Calu3 (cell line): ENCODE measurements around the gene DPY19L3. TPM values are rescaled to one million over a fixed set of nuclear protein-coding genes. Genes with fewer than 3 reads are reported as not detected.

Experiments
- BruUV-seq: library from RNA; stranded (reverse); fragments of 400-500 nt; replicated peaks from 2 replicates; lab custom pipeline; 2021; lab: Mats Ljungman, UMichigan
- CTCF ChIA-PET: fragments of 300-600 bp; sonication (Branson Sonifier 250); formaldehyde crosslinking; loops from one replicate; lab custom pipeline; 2022; ENCODE audit warnings: antibody characterized with exemption; lab: Charles Lee
- DNase-seq: peaks from one replicate; pipeline ENCODE4 v3.0.0; 2022
- H3K27ac Mint-ChIP-seq: one replicate; pipeline ENCODE4 v1.8.0; 2022; ENCODE audit warnings: mixed read lengths; ENCODE audit not compliant: unreplicated experiment
- H3K27me3 Mint-ChIP-seq: one replicate; pipeline ENCODE4 v1.8.0; 2022; ENCODE audit warnings: mixed read lengths; ENCODE audit not compliant: unreplicated experiment
- H3K36me3 Mint-ChIP-seq: one replicate; pipeline ENCODE4 v1.8.0; 2022; ENCODE audit warnings: mild to moderate bottlenecking, moderate library complexity, mixed read lengths; ENCODE audit not compliant: insufficient read depth, unreplicated experiment
- H3K4me1 Mint-ChIP-seq: one replicate; pipeline ENCODE4 v1.8.0; 2022; ENCODE audit warnings: mild to moderate bottlenecking, low read depth, mixed read lengths; ENCODE audit not compliant: unreplicated experiment
- H3K4me3 Mint-ChIP-seq: one replicate; pipeline ENCODE4 v1.8.0; 2022; ENCODE audit warnings: mild to moderate bottlenecking, low read depth, moderate library complexity, mixed read lengths; ENCODE audit not compliant: unreplicated experiment
- H3K9me3 Mint-ChIP-seq: one replicate; pipeline ENCODE4 v1.8.0; 2022; ENCODE audit warnings: low read depth, mixed read lengths; ENCODE audit not compliant: unreplicated experiment
- CTCF ChIP-seq: fragments of 200-600 bp; IDR thresholded peaks from one replicate; pipeline ENCODE4 v1.8.0; 2022; ENCODE audit warnings: antibody characterized with exemption; ENCODE audit not compliant: unreplicated experiment
- intact Hi-C: fragments of 100-400 bp; cut with micrococcal nuclease; formaldehyde crosslinking; loops from one replicate; pipeline ENCODE4 v1.10.0; 2022; ENCODE audit not compliant: unreplicated experiment
- total RNA-seq: library from RNA; stranded (reverse); gene quantifications from 2 replicates; pipeline ENCODE4 v1.2.3, GENCODE V29; 2022

Gene DPY19L3
- total RNA-seq, 1 experiment from 2014 or later = 29.4 TPM

- H3K27me3 Mint-ChIP-seq = no peaks in the 10 kb centered on the region
- intact Hi-C loops = no loop called here
- no peak for TF ChIP-seq CTCF
- H3K36me3 Mint-ChIP-seq = peaks cover 3% of the 10 kb centered on the region
- no peaks in the 10 kb centered on the region for H3K9me3 Mint-ChIP-seq
- DNase-seq = no peak
- CTCF ChIA-PET = interaction anchor here (0.6 kb wide), 1 partner anchor 75 kb away, joined by 4 read pairs; no protein-coding TSS in a partner anchor
- H3K27ac Mint-ChIP-seq = no peak overlapping the region
- no peaks in the 10 kb centered on the region for H3K4me1 Mint-ChIP-seq
- no TSS peak for BruUV-seq
- no peak overlapping the region for H3K4me3 Mint-ChIP-seq
Measured at GRCh38 chr19:32476032-32476350, 70.4 kb downstream of the DPY19L3 start.

- no peak for DNase-seq
- H3K9me3 Mint-ChIP-seq = no peaks in the 10 kb centered on the region
- no peak overlapping the region for H3K27ac Mint-ChIP-seq
- no peak for TF ChIP-seq CTCF
- H3K36me3 Mint-ChIP-seq = peaks cover 11% of the 10 kb centered on the region
- H3K4me3 Mint-ChIP-seq = no peak overlapping the region
- no peaks in the 10 kb centered on the region for H3K4me1 Mint-ChIP-seq
- no peaks in the 10 kb centered on the region for H3K27me3 Mint-ChIP-seq
- intact Hi-C loops = no loop called here
- BruUV-seq = no TSS peak
- CTCF ChIA-PET = no interaction called here
Measured at GRCh38 chr19:32480321-32480720, 74.8 kb downstream of the DPY19L3 start.

GRCh38 chr19:32483574-32483973 lies 78.0 kb downstream of the DPY19L3 start:
- Mint-ChIP-seq H3K27ac (no peak overlapping the region), H3K4me3 (no peak overlapping the region), H3K9me3 (no peaks in the 10 kb centered on the region), H3K4me1 (no peaks in the 10 kb centered on the region), H3K36me3 (peaks cover 7% of the 10 kb centered on the region), H3K27me3 (no peaks in the 10 kb centered on the region)
- no TSS peak for BruUV-seq
- no peak for DNase-seq
- CTCF ChIA-PET = no interaction called here
- TF ChIP-seq CTCF = no peak
- intact Hi-C loops = no loop called here

GRCh38 chr19:32489971-32490370 lies 84.4 kb downstream of the DPY19L3 start:
- no peak for DNase-seq
- no peaks in the 10 kb centered on the region for H3K27me3 Mint-ChIP-seq
- H3K9me3 Mint-ChIP-seq = peaks cover 2% of the 10 kb centered on the region
- TF ChIP-seq CTCF = no peak
- BruUV-seq = no TSS peak
- H3K4me3 Mint-ChIP-seq = no peak overlapping the region
- intact Hi-C loops = no loop called here
- no peak overlapping the region for H3K27ac Mint-ChIP-seq
- CTCF ChIA-PET = interaction anchor here (0.5 kb wide), 1 partner anchor 657 kb away, joined by 3 read pairs; no protein-coding TSS in a partner anchor
- no peaks in the 10 kb centered on the region for H3K4me1 Mint-ChIP-seq
- no peaks in the 10 kb centered on the region for H3K36me3 Mint-ChIP-seq
